ENCODE results near the gene MAJIN. TPM values are rescaled to one million over a fixed set of nuclear protein-coding genes. Genes with fewer than 3 reads are reported as not detected.
"Not testable (repeated sequence)": the region's sequence is repeated elsewhere in the genome, so short reads cannot be mapped to it uniquely, and the experiment has no call there.

MAJIN gene, protein sequence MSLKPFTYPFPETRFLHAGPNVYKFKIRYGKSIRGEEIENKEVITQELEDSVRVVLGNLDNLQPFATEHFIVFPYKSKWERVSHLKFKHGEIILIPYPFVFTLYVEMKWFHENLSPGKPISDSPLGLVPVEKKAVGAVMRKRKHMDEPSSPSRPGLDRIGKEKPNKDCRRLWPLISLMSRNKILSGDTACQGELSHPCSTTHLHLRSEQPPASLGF
- polyA plus RNA-seq (ENCODE audit: insufficient read length in 4 of 4), result 1 to 10 TPM in 1 of 4 donors, under 1 TPM in 3; 0.48 to 1.5 (median 0.72) TPM

DNA sequence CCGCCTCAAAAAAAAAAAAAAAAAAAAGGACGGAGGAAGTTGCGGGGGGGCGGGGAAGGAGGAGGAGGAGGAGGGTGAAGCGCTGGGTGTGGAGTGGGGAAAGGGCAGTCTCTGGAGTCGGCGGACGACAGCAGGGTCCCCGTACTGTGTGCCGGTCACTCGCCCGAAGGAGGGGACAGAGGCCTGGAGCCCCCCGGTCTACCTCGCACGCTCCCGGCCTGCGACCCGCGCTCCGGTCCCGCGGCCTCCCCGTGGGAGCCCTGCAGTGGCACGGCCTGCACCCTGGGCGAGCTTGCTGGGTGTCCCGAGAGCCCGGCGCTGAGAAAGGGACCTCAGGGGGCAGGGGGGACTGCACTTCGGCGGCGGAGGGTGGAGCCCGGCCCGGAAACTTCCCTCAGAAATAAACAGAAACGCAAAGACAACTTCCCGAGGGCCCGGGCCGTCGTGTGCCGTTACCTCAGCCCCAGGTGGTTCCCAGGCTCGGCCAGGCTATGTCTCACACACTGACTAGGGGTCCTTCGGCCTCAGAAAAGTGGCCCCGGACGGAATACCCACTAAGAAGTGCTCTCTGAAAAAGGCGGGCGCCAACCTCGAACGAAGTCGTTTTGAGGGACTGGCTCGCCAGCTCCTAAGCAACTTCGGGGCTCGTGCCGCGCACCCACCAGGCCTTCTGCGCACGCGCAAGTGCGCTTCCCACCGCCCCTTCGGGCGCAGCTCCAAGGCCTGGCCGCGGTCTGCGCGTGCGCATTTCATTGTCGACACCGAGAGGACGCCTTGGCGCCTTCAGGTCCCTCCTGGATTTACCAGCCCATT is at the start of gene MAJIN:
Gene MAJIN (minus strand): TSS at position 688 of the 813 bp plus-strand sequence. CDS start 12,703 bp downstream, outside the sequence.
- peak; percentile 75 to 84 (median 78) for DNase-seq (ENCODE audit: low read depth in 4 of 4, low spot score in 2 of 4)

DNA sequence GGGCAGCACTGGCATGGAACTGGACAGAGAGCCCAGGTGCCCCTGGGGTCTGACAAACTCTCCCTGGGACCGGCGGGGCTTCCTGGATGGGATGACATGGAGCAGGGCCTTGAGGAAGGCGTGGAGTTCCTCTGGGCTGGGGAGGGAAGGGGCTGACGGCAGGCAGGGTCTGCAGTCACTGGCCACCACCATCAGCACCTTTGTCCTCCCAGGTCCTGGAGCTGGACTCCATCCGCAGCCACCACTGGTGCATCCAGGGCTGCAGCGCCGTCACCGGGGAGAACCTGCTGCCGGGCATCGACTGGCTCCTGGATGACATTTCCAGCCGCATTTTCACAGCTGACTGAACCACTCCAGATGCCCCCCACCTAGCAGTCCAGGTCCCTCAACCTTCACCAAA is 49.6 kb upstream of the MAJIN start:
- DNase-seq (ENCODE audit: low read depth in 4 of 4, low spot score in 2 of 4), result no peak

DNA sequence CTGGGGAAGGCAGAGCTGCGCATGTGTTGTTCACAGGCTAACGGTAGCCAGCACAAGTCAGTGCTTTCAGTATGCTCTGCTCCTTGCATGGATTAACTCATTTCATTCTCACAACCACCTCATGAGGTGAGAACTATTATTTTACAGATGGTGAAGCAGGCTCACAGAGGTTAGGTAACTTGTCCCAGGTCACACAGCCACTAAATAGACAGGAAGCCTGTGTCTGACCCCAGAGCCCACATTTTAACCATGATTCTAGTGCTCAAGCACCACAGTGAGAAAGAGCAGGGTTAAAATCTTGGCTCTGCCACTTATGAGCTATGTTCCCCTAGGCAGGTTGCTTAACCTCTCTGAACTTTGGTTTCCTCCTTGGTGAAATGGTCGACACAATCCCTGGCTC is 49.1 kb upstream of the MAJIN start:
- no peak for DNase-seq (ENCODE audit: low read depth in 4 of 4, low spot score in 2 of 4)

DNA sequence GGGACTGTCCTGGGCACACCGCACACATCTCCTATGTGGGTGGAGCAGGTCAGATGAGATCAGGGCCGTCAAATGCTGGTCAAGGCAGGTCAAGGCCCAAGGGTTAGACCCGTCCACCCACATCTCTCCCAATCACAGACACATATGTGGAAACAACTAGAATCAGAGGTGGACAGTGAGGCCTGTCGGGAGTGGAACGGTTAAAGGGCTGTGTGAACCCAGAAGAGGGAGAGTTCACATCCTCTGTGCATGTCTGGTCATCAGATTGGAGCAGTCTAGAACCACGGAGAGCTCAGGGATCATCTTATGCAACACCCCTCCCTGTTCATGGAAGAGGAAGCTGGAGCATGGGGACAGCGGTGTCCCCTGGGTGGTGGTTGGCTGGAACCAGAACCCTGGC is 47.9 kb upstream of the MAJIN start:
- no peak for DNase-seq (ENCODE audit: low read depth in 4 of 4, low spot score in 2 of 4)

DNA sequence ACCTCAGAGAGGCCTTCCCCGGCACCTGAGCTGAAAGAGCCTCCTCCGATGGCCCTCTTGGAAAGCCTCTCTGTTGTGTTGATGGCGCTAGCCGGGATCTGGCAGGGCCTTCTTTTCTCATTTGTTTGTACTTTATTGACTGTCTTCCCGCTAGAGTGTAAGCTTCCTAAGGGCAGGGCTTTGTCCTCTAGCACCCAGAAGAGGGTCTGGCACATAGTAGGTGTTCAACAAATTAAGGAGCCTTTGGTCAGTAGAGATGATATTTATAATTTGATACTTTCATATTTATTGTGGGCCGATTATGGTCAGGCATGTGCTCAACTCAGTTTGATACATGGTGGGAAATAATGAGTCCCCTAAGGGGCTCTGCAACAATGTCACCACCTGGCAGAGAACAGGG is 46.0 kb upstream of the MAJIN start:
- no peak for DNase-seq (ENCODE audit: low read depth in 4 of 4, low spot score in 2 of 4)

DNA sequence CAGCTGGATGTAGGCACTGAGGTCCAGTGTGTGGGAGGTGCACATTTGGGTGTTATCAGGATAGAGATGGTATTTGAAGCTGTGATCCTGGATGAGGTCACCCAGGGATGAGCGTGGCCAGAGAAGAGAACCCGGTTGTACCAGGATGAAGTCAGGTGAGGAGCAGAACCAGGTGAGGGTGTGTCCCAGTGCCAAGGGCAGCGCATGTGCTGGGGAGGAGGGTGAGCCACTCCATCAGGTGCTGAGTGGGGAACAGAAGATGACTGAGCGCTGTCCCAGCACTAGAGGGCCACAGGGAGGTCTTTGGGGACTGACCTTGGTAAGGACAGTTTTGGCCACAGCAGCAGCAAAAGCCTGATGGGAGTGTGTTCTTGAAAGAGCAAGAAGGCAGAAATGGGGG is 44.8 kb upstream of the MAJIN start:
- DNase-seq (ENCODE audit: low read depth in 4 of 4, low spot score in 2 of 4), result no peak

DNA sequence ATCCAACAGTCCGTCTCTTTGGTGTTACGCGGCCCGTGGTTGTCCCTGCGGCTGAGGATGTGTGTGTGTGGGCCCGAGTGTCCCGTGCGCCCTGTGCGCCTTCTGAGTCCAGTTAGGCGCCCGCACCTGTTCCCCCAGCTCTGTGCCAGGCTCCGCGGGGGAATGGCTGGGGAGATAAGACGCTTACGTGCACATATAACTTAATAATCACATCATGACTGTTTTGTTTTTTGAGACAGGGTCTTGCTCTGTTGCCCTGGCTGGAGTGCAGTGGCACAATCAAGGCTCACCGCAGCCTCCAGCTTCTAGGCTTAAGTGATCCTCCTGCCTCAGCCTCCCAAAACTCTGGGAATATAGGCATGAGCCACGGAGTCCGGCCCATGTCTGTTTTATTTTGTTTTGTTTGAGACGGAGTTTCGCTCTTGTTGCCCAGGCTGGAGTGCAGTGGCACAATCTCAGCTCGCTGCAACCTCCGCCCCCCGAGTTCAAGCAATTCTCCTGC is 42.9 kb upstream of the MAJIN start:
- DNase-seq (ENCODE audit: low read depth in 4 of 4, low spot score in 2 of 4), result no peak

DNA sequence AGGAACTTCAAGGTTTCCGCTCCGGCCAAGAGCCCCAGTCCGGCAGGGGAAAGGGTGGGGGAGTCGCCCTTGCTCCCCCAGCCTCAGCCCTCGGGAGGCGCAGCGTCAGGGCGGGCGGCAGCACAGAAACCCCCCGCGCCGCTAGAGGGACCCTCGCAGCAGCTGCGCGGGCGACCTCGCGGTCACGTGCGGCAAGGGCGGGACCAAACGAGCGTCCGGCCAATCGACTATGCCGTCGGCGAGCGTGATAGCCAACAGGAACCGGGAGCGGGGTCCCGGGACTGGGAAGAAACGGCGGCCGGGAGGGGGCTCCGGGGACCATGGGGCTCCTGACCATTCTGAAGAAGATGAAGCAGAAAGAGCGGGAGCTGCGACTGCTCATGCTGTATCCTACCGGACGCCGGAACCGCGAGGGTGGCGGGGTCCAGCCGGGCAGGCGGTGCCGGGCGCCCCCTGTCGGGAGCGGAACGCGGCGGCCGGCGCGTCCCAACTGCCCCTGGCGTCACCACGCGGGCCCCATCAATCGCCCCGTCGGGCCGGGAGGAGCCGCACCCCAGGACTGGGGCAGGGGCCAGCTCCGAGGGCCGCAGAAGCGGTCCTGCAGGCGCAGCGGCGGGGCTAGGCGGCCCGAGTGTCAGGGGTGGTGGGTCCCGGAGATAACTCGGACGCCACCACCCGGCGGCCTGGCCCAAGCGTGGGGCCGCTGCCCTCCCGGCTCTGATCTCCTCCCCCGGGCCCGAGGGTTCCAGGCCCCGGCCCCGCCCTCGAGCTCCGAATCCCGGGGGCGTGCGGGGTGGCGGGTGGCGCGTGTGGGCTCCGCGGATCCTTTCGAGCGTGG is 42.2 kb upstream of the MAJIN start, which contains the start of gene ARL2:
Gene ARL2 (plus strand): TSS at position 273 of the 838 bp plus-strand sequence. CDS start 48 bp downstream, at position 321.
- peak; percentile 81 to 88 (median 84) for DNase-seq (ENCODE audit: low read depth in 4 of 4, low spot score in 2 of 4)

DNA sequence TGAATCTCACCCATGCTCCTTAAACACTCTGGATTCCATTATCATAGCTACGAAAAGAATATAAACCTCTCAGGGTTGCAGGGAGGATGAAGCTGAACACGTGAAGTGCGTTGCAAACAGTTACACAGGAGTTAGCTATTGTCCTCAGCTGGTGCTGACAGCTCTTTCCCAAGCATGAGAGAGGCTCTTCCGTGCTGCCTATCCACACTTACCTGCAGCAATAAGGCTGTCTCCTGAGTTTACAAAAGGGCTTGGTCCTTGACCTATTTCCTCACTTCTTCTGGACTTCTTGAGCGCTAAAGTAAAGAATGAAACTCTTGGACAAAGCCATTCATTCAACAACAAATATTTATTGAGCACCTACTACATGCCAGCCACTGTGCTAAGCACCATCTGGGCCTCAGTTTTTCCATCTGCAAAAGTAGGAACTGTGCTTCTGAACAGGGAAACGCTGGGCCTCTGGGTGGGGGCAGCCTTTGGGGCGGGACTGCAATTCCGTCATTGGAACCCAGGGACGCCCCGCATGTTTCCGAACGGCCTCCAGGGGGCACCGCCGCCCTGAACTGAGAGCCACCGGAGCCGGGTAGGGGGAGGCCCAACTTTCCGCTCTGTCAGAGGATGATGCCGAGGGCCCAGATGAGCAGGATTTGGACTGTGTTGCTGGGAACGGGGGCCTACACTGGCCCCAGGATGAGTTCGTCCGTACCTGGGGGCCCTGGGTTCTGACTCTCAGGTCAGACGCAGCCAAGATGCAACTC is 41.4 kb upstream of the MAJIN start:
- peak; percentile 72 to 88 (median 79) for DNase-seq (ENCODE audit: low read depth in 4 of 4, low spot score in 2 of 4)

DNA sequence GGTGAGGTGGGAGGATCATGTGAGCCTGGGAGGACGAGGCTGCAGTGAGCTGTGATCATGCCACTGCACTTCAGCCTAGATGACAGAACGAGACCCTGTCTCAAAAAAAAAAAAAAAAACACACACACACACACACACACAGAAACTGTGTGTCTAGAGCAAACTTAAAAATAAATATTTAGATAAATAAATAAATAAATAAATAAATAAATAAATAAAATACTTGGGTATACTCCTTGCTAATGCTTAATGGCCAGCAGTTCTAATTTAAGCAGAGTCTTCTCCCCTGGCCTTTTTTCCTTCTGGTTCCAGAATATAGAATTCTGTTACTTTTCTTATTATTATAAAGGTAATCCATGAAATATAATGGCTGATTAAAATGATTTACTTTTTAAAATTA is 37.0 kb upstream of the MAJIN start:
- no peak for DNase-seq (ENCODE audit: low read depth in 4 of 4, low spot score in 2 of 4)

DNA sequence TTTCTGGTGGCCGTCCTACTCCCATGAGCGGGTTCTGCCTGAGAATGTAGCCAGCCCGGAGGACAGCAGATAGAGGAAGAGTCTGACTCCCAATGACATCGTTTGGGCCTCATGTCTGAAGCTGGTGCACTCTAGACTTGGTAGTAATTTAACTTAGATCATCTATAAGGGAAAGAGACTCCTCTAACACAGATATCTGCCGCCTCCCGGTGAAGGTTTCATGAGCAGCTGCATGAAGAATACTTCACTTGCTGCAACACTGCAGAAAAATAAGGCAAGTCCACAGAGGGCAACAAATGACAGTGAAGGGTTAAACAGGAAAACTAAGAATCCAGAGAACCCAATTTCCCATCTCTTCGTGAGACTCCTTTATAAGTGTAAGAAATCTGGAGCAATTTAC is 36.1 kb upstream of the MAJIN start:
- DNase-seq (ENCODE audit: low read depth in 4 of 4, low spot score in 2 of 4), result no peak

DNA sequence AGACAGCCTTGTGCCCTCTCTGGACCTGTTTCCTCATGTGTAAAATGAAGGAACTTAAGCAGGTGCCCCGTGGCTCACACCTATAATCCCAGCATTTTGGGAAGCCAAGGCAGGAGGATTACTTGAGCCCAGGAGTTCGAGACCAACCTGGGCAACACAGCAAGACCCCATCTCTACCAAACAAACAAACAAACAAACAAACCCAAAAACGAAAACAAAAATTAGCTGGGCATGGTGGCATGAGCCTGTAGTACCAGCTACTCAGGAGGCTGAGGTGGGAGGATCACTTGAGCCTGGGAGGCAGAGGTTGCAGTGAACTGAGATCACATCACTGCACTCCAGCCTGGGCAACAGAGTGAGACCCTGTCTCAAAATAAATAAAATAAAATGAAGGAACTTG is 32.1 kb upstream of the MAJIN start:
- not testable (repeated sequence) for DNase-seq (ENCODE audit: low read depth in 4 of 4, low spot score in 2 of 4)

DNA sequence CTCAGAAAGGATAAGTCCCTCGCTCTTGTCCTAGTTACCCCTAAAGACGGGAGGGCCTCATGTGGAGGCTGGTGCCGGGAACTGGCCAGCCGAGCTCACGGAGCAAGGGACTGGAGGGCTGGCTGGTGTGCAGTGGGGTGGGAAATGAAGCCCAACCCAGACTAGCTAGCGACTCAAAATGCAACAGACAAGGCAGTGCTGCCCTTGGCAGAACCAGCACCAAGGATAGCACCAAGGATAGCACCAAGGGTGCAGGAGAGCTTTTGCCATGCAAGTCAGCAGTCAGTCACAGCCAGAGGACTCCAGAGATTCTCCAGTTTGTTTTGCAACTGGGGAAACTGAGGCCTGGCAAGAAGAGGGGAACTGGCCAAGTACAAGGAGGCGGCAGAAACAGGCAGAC is 31.4 kb upstream of the MAJIN start:
- DNase-seq (ENCODE audit: low read depth in 4 of 4, low spot score in 2 of 4), result no peak

DNA sequence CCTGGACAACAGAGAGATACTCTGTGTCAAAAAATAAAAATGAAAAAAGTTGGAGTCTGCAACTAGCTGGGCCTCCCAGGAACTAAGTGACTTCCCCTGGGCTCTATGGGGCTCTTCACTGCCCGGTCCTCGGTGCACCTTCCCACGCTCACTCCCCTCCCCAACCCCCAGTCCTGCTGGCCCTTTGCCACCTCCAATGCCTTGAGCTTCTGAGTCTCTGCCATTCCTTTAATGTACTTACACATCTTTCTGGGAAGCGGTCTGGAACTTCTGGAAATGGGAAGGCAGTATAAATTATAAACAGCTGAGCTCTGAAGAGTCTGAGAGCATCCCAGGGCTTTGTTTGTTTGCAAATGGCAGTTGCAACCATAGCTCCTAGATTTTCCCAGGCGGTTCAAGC is 30.8 kb upstream of the MAJIN start:
- no peak for DNase-seq (ENCODE audit: low read depth in 4 of 4, low spot score in 2 of 4)

DNA sequence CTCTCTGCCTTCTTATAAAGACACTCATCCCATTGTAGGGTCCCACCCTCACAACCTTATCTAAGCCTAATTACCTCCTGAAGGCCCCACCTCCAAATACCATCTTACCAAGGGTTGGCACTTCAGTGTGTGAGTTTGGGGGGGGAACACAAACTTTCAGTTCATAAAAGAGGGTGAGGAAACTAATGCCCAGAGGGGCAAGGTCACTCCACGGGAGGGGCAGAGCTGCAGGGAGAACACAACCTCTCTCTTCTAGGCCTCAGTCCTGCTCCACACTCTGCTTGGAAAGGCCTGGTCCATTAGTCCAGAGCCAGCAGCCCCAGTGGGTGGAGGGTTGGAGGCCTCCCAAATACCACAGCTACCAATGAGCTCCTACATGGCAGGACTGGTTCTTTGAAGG is 27.6 kb upstream of the MAJIN start:
- DNase-seq (ENCODE audit: low read depth in 4 of 4, low spot score in 2 of 4), result no peak

DNA sequence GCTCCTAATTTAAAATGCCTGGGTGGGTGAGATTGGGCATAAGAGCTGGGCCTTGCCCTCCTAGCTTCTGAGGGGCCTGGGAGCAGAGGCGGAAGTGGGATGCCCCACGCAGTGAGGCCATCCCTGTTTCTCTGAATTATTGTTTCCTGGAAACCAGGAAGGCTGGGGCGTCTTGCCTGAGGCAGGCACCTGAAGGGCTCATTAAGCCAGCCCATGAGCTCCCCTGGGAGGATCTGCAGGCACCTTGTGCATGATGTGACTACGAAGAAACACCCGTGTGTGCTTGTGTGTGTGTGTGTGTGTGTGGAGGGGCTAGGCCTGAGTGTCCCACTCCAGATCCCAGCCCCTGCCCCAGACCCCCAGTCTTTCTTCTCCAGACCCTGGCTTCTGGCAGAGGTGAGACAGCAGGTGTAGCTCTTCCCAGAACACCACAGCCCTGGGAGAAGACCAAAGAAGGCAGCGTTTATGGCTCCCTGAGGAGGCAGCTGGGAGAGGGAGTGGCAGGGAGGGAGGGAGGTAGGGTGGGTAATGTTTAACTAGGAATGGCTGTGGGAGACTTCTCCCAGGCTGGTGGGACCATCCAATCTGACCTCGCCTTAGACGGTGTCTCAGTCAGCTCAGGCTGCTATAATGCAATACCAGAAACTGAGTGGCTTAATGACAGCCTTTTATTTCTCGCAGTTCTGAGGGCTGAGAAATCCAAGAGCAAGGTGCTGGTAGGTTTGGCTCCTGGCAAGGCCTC is 27.0 kb upstream of the MAJIN start:
- DNase-seq (ENCODE audit: low read depth in 4 of 4, low spot score in 2 of 4), result no peak

DNA sequence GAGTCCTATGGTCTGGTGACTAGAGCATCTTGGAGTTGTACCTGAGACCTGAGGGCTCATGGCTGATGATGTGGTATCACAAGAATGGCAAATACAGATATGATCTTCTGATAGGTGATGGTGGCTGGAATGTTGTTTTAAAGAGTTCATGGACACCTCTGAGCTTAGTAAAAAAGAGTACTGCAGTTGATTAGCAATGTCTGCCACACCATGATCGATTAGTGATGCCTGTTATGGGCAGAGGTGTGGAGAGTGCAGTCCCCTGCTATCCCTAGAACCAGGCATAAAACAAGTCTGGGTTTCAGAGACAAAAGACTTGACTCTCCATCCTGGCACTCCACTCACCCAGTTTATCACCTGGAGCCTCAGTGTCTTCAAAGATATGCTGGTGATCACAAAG is 26.2 kb upstream of the MAJIN start:
- no peak for DNase-seq (ENCODE audit: low read depth in 4 of 4, low spot score in 2 of 4)

DNA sequence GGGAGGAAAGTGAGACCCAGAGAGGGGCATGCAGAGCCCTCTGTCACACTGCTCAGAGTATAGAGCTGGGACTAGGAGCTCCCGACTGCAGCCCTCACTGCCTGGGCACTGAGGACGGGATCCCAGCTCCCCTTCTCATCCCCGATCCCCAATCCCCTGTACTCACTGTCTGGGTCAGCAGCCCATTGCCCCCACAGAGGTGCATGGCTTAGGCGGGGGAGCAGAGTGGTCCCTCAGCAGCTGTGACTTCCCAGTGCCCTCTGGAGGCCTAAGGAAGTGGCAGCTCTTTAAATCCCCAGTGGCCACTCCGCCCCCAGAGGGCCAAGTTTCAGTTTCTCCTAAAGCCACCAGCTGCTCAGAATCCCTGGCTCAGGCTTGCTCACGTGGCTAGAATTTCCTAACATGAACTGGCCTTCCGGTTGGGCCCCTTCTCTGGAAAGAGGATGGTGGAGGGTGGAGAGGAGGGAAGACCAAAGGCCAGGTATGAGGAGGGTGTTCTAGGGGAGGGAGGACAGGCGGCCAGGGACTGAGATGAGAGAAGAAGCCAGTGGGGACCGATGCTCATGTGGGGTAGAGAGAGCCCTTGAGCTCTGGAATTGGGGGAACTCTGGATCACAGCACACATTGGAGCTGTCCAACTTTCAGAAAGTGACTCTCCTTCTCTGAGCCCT is 24.9 kb upstream of the MAJIN start, which contains the start of gene BATF2:
Gene BATF2 (minus strand): TSS at position 262 of the 671 bp plus-strand sequence. CDS start 57 bp downstream, at position 205.
- peak; percentile 50 to 79 (median 60) for DNase-seq (ENCODE audit: low read depth in 4 of 4, low spot score in 2 of 4)

DNA sequence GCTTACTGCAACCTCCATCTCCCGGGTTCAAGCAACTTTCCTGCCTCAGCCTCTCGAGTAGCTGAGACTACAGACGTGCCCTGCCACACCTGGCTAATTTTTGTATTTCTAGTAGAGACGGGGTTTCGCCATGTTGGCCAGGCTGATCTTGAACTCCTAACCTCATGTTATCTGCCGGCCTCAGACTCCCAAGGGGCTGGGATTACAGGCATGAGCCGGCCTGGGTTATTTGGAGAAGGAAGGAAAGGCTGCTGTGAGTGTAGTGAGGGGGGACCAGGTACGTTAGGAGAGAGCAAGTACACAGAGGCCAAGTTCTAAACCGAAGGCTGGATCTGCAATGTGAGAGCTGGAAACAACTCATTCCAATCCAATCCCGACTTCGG is 24.4 kb upstream of the MAJIN start:
- no peak for DNase-seq (ENCODE audit: low read depth in 4 of 4, low spot score in 2 of 4)

All from left renal cortex interstitium (tissue), 4 donors.